ENCODE measurements around the gene TMEM258. TPM values are rescaled to one million over a fixed set of nuclear protein-coding genes. Genes with fewer than 3 reads are reported as not detected.

The TMEM258 gene
- total and polyA plus RNA-seq, 2 donors (not counting 1 experiment from before 2014, with no cell fraction given) = 65.8 to 130 TPM

GRCh38 chr11:61752925-61753521, 39.4 kb downstream of the TMEM258 start:
- Histone ChIP-seq H2AFZ (ENCODE audit: insufficient read depth, low read depth, low read length, poor library complexity, severe bottlenecking) (peak overlapping the region; percentile 56), H4K20me1 (ENCODE audit: control insufficient read depth, insufficient read depth, low read length, poor library complexity, severe bottlenecking) (no peaks in the 10 kb centered on the region), H3K27me3 (replicated peaks in 1 of 4; ENCODE audit: control extremely low read depth in 1 of 4, control insufficient read depth in 3 of 4, insufficient read depth in 4 of 4, low read length in 3 of 4) (peaks cover 0 to 46% (median 20%) of the 10 kb centered on the region in 4 experiments), H3K4me3 (ENCODE audit: control extremely low read depth in 1 of 5, extremely low read depth in 1 of 5, insufficient read depth in 1 of 5, low read depth in 2 of 5, low read length in 4 of 5) (peak overlapping the region in 2 of 5 experiments; percentile 11 to 18), H3K4me1 (ENCODE audit: control insufficient read depth in 2 of 2, insufficient read depth in 2 of 2, low read length in 2 of 2) (peaks cover 12 to 16% of the 10 kb centered on the region in 2 donors), H3K79me2 (ENCODE audit: control insufficient read depth, insufficient read depth, low read length) (no peaks in the 10 kb centered on the region), H3K9ac (ENCODE audit: low read length) (no peak overlapping the region), H3K36me3 (replicated peaks in 1 of 2; ENCODE audit: control extremely low read depth in 1 of 2, control insufficient read depth in 1 of 2, extremely low read depth in 1 of 2, insufficient read depth in 2 of 2, low read length in 1 of 2) (no peaks in the 10 kb centered on the region), H3K9me3 (ENCODE audit: control extremely low read depth in 1 of 3, control insufficient read depth in 2 of 3, insufficient read depth in 1 of 3, low read length in 2 of 3) (peaks cover 0 to 2% (median 0%) of the 10 kb centered on the region in 3 donors), H3K27ac (ENCODE audit: low read length in 2 of 2) (no peak overlapping the region), H3K4me2 (replicated peaks; ENCODE audit: low read depth, low read length, poor library complexity, severe bottlenecking) (peak overlapping the region; percentile 72)
- H3K4me1 Mint-ChIP-seq = peaks cover 14% of the 10 kb centered on the region
- H3K27me3 Mint-ChIP-seq = peaks cover 33% of the 10 kb centered on the region
- no peak overlapping the region for H3K27ac Mint-ChIP-seq
- intact Hi-C loops (cut with micrococcal nuclease) = no loop called here
- TF ChIP-seq CTCF (IDR thresholded peaks at IDR 0.05) (no peak), EZH2 (IDR thresholded peaks at IDR 0.05; ENCODE audit: borderline replicate concordance, insufficient read depth, low read depth, low read length, poor library complexity, severe bottlenecking) (no peak)
- no peak for ATAC-seq (ENCODE audit: low read depth)
- DNase-seq = no peak
- CTCF ChIA-PET = interaction anchor here (0.6 to 1.7 kb wide), 4 partner anchors 37 to 474 kb away, joined by 3 to 10 read pairs (median 4); no protein-coding TSS in a partner anchor
- H3K4me3 Mint-ChIP-seq = peak overlapping the region; percentile 70
- 46% methylated on average over 17 of the region's 17 CpGs for WGBS (ENCODE audit: insufficient coverage)
- POLR2A ChIA-PET = no interaction called here
- no peaks in the 10 kb centered on the region for H3K9me3 Mint-ChIP-seq (ENCODE audit: insufficient read depth)
